Caki2 (cell line): ENCODE measurements around the gene DNMT3B. TPM values are rescaled to one million over a fixed set of nuclear protein-coding genes. Genes with fewer than 3 reads are reported as not detected.
A peak's percentile ranks its signal among the peaks of the same experiment; 100 is the strongest.
"Not testable (repeated sequence)": the region's sequence is repeated elsewhere in the genome, so short reads cannot be mapped to it uniquely, and the experiment has no call there.

ENCODE experiments used
- DNase-seq: peaks from one replicate; pipeline ENCODE4 v3.0.0-alpha.2; 2015; ENCODE audit warnings: low read depth
- in situ Hi-C: cut with HindIII; loops from 2 replicates; pipeline ENCODE4 v1.10.0; 2016; ENCODE audit warnings: low sequenced_read_pairs, low pct_unique_long_range_greater_than_20kb, mixed read lengths
- total RNA-seq: library from RNA; depleted of rRNA; stranded (reverse); fragments of >200 nt; shearing (Covaris generic); gene quantifications from 2 replicates; pipeline ENCODE4 v1.2.3, GENCODE V29; 2014; ENCODE audit warnings: low replicate concordance

The DNMT3B gene
- total RNA-seq, 1 experiment from 2014 or later = 52.7 TPM

DNA sequence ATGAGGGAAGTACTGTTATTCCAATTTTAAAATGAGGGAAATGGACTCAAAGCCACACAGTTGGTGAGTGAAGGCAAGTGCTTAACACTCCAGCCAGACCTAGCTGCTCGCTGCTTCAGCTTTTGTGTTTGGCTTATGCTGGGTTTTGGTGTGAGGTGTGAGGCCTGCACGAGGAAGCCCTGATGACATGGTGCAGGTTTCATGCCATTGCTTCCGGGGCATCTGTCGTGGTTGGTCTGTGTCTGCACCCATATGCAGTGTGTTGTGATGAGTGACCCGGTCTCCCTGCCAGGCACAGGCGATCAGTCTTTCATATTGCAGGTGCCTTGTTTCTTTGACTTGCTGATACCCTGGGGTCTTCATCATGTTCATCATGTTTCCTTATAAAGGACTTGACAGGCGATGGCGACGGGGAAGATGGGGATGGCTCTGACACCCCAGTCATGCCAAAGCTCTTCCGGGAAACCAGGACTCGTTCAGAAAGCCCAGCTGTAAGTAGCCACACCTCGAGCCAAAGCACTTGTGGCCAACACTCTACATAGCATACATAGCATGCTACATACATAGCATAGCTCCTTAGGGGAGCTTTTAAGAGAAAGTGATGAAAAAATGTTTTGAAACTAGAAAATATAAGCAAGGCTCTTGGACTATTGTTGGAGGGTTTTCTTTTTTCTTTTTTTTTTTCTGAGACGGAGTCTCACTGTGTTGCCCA lies 22.3 kb downstream of the DNMT3B start:
- in situ Hi-C loops = no loop called here
- no peak for DNase-seq

DNA sequence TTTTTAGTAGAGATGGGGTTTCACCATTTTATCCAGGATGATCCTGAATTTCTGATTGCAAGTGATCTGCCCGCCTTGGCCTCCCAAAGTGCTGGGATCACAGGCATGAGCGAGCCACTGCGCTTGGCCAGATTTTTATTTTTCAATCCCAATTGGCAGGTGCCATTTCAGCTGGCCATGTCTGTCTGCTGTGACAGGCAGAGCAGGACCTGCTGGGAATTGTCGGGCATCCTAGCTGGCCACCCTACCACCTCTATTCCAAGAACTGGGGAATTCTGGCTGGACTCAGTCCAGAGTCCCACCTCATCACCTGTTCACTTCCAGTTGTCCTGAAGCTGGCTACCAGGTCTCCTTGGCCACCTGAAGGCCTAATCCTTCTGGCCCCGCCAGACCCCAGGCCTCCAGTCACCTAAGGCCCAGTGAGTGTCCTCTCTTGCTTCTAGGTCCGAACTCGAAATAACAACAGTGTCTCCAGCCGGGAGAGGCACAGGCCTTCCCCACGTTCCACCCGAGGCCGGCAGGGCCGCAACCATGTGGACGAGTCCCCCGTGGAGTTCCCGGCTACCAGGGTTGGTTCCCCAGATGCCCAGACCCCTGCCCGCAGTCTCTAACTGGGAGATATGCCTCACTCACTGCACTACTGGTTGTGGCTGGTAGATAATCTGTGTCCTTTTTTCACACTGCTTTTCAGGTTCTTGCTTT lies 24.0 kb downstream of the DNMT3B start:
- no peak for DNase-seq
- in situ Hi-C loops = no loop called here

- in situ Hi-C loops = no loop called here
- no peak for DNase-seq
Observed at GRCh38 chr20:32787168-32787567, 25.0 kb downstream of the DNMT3B start.

DNA sequence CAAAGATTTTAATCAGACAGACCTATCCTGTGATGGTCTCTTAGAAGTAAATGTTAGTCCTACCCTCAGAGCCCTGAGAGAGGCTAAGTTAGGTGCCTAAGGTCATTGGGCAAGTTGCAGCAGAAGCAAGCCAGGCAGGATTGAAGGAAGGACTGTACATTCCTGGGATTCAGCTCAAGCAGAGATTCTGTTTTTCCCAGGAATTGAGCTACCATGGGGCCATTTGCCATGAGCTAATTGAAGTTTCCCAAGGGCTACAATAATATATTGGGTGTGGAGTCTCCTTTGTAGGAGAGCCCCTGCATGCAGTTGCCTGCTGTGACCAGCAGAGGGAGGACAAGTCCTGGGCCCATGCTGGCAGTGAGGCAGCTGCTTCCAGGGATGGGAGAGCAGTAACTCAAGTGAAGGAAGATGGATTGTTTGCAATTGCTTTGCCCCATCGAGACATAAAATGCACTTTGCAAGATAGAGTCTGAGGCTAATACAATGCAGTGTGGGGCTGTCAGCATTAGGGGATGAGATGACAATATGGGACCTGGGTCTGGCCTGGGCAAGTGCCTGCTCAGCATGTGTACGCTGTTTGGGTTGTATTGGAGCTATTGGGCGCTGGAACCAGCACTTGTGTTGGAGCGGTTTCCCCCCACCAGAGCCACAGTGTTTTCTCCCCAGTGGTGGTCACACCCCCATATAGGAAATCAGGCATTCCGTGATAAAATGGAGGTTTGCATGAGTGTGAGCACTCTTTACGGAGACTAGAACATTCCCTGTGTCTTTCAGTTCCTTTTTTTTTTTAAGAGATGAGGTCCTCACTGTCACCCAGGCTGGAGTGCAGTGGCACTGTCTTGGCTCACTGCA lies 27.9 kb downstream of the DNMT3B start:
- in situ Hi-C loops = no loop called here
- DNase-seq = peak; percentile 67

GRCh38 chr20:32790751-32791057 lies 28.5 kb downstream of the DNMT3B start:
- in situ Hi-C loops = no loop called here
- no peak for DNase-seq

- no peak for DNase-seq
- in situ Hi-C loops = no loop called here
Observed at GRCh38 chr20:32792316-32792715, 30.1 kb downstream of the DNMT3B start.

- in situ Hi-C loops = no loop called here
- no peak for DNase-seq
Observed at GRCh38 chr20:32792731-32793458, 30.7 kb downstream of the DNMT3B start.

- in situ Hi-C loops = no loop called here
- no peak for DNase-seq
Observed at GRCh38 chr20:32796383-32796948, 34.3 kb downstream of the DNMT3B start.

GRCh38 chr20:32796981-32797451 lies 34.8 kb downstream of the DNMT3B start:
- no peak for DNase-seq
- in situ Hi-C loops = no loop called here

DNA sequence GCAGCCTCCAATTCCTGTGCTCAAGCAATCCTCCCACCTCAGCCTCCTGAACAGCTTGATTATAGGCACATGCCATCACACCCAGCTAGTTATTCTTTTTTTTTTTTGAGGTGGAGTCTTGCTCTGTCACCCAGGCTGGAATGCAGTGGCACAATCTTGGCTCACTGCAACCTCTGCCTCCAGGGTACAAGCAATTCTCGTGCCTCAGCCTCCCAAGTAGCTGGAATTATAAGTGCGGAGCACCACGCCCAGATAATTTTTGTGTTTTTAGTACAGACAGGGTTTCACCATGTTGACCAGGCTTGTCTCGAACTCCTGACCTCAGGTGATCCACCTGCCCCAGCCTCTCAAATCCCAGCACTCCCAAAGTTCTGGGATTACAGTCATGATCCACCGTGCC lies 35.4 kb downstream of the DNMT3B start:
- in situ Hi-C loops, DNase-seq: not testable (repeated sequence)

DNA sequence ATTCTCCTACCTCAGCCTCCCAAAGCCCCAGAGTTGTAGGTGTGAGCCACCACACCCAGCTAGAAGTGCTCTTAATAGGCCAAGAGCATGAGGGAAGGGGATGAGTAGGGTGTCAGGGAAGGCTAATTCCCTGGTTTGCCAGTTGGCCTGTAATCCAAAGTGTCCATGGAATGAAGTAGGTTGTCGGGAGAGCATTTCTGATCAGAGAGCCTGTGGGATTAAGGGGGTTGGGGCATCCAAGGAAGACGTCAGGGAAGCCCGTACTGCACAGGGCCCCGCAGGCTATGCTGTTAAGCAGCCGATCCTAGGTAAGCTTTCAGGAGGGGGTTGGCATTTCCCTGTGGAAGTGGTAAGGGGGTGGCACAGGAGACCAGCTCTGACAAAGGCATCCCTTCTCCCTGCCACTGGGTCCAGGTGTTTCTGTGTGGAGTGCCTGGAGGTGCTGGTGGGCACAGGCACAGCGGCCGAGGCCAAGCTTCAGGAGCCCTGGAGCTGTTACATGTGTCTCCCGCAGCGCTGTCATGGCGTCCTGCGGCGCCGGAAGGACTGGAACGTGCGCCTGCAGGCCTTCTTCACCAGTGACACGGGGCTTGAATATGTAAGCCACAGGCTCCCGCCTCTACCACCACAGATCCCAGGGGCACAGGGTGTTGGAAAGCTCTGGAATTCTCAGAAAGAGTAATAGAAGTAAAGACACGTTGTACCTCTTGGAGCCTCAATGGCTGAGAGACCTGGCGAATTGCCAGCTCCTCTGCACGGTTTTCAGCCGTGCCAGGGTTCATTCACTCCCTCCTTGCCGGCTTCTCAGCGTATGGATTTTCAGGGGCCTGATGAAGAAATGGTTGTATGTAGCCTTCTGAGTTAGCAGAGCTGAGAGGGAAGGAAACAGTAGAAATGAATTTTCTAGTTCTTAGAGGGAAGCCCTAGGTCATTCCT lies 36.1 kb downstream of the DNMT3B start:
- no peak for DNase-seq
- in situ Hi-C loops = no loop called here

DNA sequence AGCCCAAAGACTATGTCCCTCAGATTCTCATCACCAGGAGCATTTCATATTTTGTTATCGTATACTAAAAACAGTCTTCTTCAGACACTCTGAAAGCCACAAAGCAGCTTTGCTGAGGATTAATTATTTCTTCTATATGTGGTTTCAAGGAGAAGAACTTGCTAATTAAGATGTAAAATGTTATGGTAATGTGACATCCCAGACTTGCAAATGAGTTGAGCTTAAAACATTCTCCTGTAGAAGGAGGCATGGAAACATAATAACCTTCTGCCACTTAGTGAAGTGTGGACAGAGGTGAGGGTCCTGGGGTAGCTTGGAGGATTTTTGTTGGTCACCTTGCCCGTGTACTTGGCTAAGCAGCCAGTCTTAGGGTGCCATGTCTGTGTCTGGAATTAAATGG lies 40.9 kb downstream of the DNMT3B start:
- no peak for DNase-seq

GRCh38 chr20:32804022-32804715 lies 42.0 kb downstream of the DNMT3B start:
- no peak for DNase-seq

More for the DNA sequence above, 40.9 kb downstream of the DNMT3B start:
- in situ Hi-C loops = no loop called here

GRCh38 chr20:32804817-32805216 lies 42.6 kb downstream of the DNMT3B start:
- DNase-seq = no peak
- in situ Hi-C loops = no loop called here

More at GRCh38 chr20:32804022-32804715, 42.0 kb downstream of the DNMT3B start:
- in situ Hi-C loops = no loop called here

- in situ Hi-C loops = no loop called here
- DNase-seq = no peak
Observed at GRCh38 chr20:32805721-32806120, 43.5 kb downstream of the DNMT3B start.

DNA sequence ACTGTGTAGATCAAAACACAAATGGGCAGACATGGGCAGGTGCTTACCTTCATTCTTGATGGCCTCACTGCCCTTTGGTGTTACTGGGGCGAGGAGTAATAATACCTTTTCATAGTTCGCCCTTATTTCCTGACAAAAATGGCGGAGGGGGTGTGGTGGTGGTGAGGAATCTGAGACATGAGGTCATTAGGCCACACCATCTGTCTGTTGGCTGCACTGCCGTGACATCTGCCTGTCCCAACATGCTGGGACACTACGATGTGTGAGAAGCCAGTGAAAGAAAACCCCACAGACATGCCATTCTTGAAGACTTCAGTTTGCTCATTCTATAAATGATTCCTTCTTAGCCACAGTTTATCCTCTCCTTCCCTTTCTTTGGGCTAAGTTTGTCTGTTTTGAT lies 44.2 kb downstream of the DNMT3B start:
- no peak for DNase-seq
- in situ Hi-C loops = no loop called here

GRCh38 chr20:32807706-32808105 lies 45.5 kb downstream of the DNMT3B start:
- in situ Hi-C loops = no loop called here
- DNase-seq = no peak
